Upper lobe of left lung (tissue), 6 donors: ENCODE data around the gene CAMSAP1. TPM values are rescaled to one million over a fixed set of nuclear protein-coding genes. Genes with fewer than 3 reads are reported as not detected.

Source experiments
- ATAC-seq, 2 donors: fragments of 200-7000 bp; cut with Tn5 transposase; one replicate each; pipeline ENCODE4 v1.9.1; 2022; ENCODE audit warnings: mild to moderate bottlenecking in 2 of 2, moderate library complexity in 2 of 2; ENCODE audit not compliant: low FRiP score in 2 of 2
- DNase-seq, 2 donors: peaks; one replicate each; pipeline ENCODE4 v3.0.0-alpha.2; 2019 to 2020
- H3K27ac ChIP-seq, 4 donors: fragments of 200-600 bp; sonication (generic); one replicate each; pipeline ENCODE4 v1.5.1; 2016 to 2019
- H3K27me3 ChIP-seq, 4 donors: fragments of 200-600 bp; sonication (generic); one replicate each; pipeline ENCODE4 v1.5.1; 2017 to 2019
- H3K36me3 ChIP-seq, 4 donors: fragments of 200-600 bp; sonication (generic); one replicate each; pipeline ENCODE4 v1.5.1; 2016 to 2019
- H3K4me1 ChIP-seq, 4 donors: fragments of 200-600 bp; sonication (generic); one replicate each; pipeline ENCODE4 v1.5.1; 2018 to 2019
- H3K4me3 ChIP-seq, 4 donors: fragments of 200-600 bp; sonication (generic); one replicate each; pipeline ENCODE4 v1.5.1; 2017 to 2019; ENCODE audit warnings: mild to moderate bottlenecking in 2 of 4, moderate library complexity in 1 of 4
- H3K9me3 ChIP-seq, 4 donors: fragments of 200-600 bp; sonication (generic); one replicate each; pipeline ENCODE4 v1.5.1; 2018 to 2019
- EP300 ChIP-seq, 4 donors: sonication (generic); formaldehyde crosslinking; IDR thresholded peaks; one replicate each; pipeline ENCODE4 v1.5.1; 2017; ENCODE audit warnings: antibody characterized with exemption in 4 of 4, control low read depth in 2 of 4
- POLR2A ChIP-seq, 4 donors: fragments of 450-650 bp; IDR thresholded peaks; one replicate each; pipeline ENCODE4 v1.5.1; 2016 to 2017; ENCODE audit warnings: antibody characterized with exemption in 4 of 4, mild to moderate bottlenecking in 2 of 4
- POLR2AphosphoS5 ChIP-seq, 2 donors: sonication (generic); formaldehyde crosslinking; IDR thresholded peaks; one replicate each; pipeline ENCODE4 v1.5.1; 2017; ENCODE audit warnings: antibody characterized with exemption in 2 of 2
- WGBS, 2 donors: methylation state at CpG; one replicate each; pipeline ENCODE4 v1.1.5; 2017 to 2018; 5-methylcytosine and 5-hydroxymethylcytosine counted together
- total RNA-seq, 6 donors: library from RNA; depleted of rRNA in 4 of 6; stranded (reverse); fragments of >200 nt in 4 of 6; gene quantifications; one replicate each; pipeline versions ENCODE4 v1.1.0 to v1.2.1, GENCODE V29; 2016 to 2021
- TF ChIP-seq, protein P1 (sequence below), 6 experiments: fragments of 450-650 bp in 4 of 6; fragments of 200-600 bp in 2 of 6; sonication (generic) in 2 of 6; IDR thresholded peaks; one replicate each; pipeline ENCODE4 v1.5.1; 2016 to 2019; ENCODE audit warnings: antibody characterized with exemption in 6 of 6
- donor health status: DM: no; HTN: no; CAD: no; lungs with moderate emphysema.
- donor health status: DM: no; HTN: yes; CAD: no; lungs with severe emphysema.

CAMSAP1 gene
- total RNA-seq, 6 donors from 2014 or later: 29.9 to 39.7 (median 34.1) TPM

DNA sequence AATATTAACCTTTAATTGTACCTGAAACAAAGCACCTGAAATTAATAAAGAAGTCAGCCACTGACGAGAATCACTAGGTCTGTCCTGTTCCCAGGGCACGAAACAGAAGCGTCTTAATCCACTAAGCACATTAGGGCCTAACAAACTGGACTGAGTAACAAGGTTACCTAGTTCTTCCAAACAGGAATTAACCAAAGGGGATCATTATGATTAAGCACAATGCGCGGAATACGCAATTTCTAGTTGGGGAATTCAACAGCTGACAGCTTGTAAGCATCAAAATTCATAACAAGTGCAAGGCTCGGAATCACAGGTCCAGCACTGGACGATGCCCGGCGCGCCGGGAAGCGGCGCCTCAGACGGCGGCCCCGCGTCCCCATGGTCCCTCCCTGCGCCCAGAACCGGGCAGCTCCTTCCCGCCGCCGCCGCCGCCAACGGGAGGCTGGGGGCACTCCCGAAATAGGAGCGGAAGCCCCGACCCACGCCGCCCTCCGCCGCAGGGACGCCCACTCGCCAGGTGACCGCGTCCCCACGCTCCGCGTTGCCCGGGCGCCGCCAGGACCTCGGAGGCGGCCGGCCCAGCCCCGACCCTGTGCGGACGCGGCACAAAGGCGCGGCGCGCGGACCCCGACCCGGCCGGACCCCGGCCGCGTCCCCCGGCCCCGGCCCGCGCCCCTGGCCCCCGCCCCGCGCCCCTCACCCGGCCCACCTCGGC lies 898 bp downstream of the CAMSAP1 start:
- no peaks in the 10 kb centered on the region for H3K27me3 ChIP-seq
- ATAC-seq (no peak), DNase-seq (peak in 1 of 2 donors; percentile 91)
- H3K4me1 ChIP-seq: peaks cover 35 to 62% (median 40%) of the 10 kb centered on the region in 4 donors
- H3K36me3 ChIP-seq: peaks cover 0 to 7% (median 3%) of the 10 kb centered on the region in 4 donors
- H3K4me3 ChIP-seq: peak overlapping the region; percentile 42 to 93 (median 82)
- peak overlapping the region; percentile 13 to 84 (median 61) for H3K27ac ChIP-seq
- TF ChIP-seq POLR2A (IDR thresholded peaks at IDR 0.05): no peak
- TF ChIP-seq EP300 (IDR thresholded peaks at IDR 0.05): no peak
- 2 to 3% methylated on average over 13 to 27 of the region's 70 CpGs for WGBS, 2 donors
- H3K9me3 ChIP-seq: no peaks in the 10 kb centered on the region

DNA sequence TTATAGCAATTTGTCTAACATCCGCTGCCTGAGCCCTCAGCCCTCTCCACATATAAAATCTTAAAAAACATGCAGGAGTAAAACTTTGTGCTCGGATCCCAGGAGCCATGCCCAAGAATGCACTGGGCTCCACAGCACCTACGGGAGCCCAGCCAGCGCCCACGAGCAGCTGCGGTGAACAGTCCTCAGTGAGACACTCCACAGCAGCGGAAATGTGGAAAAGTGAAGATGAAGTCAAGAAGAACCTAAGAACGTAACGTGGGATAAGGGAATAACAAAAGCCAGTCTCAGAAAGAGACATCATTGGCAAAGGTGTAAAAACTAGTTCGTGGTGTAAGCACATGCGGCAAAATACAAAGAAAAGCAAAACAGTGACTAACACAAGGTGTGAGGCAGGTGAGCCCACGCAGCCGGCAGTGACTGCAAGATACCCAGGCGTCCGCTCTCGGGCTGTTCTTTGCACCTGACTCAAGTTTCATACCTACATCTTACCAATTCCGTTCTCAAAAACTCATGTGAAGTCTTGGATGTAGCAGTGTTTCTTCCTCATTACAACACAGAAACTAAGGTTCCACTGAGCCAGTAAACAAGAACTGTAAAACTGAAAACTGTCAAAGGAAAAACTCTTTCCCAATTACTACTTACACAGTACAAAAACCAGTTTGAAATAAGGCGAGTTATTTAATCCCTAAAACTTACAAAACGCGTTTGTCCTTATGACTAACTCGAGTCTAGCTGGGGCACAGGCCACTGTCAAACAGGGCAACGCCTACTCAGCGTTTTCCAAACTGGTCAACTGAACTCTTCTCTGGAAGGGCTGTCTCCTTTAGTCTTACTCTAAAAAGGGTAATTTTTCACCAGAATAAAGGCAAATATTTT lies 1.7 kb downstream of the CAMSAP1 start:
- Histone ChIP-seq H3K9me3 (no peaks in the 10 kb centered on the region), H3K4me3 (peak overlapping the region in 3 of 4 donors; percentile 76 to 93 (median 87)), H3K4me1 (peaks cover 35 to 69% (median 40%) of the 10 kb centered on the region in 4 donors), H3K27ac (peak overlapping the region; percentile 13 to 84 (median 61)), H3K36me3 (no peaks in the 10 kb centered on the region), H3K27me3 (no peaks in the 10 kb centered on the region)
- TF ChIP-seq, protein P1, sequence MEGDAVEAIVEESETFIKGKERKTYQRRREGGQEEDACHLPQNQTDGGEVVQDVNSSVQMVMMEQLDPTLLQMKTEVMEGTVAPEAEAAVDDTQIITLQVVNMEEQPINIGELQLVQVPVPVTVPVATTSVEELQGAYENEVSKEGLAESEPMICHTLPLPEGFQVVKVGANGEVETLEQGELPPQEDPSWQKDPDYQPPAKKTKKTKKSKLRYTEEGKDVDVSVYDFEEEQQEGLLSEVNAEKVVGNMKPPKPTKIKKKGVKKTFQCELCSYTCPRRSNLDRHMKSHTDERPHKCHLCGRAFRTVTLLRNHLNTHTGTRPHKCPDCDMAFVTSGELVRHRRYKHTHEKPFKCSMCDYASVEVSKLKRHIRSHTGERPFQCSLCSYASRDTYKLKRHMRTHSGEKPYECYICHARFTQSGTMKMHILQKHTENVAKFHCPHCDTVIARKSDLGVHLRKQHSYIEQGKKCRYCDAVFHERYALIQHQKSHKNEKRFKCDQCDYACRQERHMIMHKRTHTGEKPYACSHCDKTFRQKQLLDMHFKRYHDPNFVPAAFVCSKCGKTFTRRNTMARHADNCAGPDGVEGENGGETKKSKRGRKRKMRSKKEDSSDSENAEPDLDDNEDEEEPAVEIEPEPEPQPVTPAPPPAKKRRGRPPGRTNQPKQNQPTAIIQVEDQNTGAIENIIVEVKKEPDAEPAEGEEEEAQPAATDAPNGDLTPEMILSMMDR (IDR thresholded peaks at IDR 0.05): no peak
- TF ChIP-seq POLR2A (IDR thresholded peaks at IDR 0.05): no peak
- TF ChIP-seq POLR2AphosphoS5 (IDR thresholded peaks at IDR 0.05): no peak
- TF ChIP-seq EP300 (IDR thresholded peaks at IDR 0.05): peak in 1 of 4 donors; percentile 72
- peak in 1 of 2 donors; percentile 7 for ATAC-seq
- WGBS, 2 donors: 53 to 59% methylated on average over 23 of the region's 23 CpGs
- DNase-seq: peak in 1 of 2 donors; percentile 62

DNA sequence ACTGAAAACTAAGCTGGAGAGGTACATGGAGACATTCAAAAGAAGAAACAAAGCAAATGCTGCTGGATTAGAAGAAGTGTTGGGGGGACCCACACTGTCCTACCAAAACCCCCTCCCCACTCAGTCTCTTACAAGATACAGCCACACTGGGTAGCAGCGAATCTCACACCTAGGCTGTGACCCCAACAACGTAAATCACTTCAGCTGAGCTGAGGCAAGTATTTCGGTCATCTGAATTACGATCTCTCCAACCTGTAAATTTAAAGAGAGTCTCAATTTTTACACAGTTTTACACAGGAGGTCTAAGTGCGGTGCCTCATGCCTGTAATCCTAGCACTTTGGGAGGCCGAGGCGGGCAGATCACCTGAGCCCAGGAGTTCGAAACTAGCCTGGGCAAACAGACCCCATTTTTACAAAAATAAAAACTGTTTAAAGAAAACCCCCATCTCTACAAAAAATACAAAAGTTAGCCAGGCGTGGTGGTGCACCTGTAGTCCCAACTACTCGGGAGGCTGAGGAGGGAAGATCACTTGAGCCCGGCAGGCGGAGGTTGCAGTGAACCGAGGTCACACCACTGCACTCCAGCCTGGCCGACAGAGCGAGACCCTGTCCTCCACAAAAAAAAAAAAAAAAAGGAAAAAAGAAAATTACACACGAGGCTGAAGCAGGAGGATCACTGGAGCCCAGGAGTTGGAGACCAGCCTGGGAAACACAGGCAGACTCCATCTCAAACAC lies 3.4 kb downstream of the CAMSAP1 start:
- no peaks in the 10 kb centered on the region for H3K36me3 ChIP-seq
- H3K27ac ChIP-seq: no peak overlapping the region

DNA sequence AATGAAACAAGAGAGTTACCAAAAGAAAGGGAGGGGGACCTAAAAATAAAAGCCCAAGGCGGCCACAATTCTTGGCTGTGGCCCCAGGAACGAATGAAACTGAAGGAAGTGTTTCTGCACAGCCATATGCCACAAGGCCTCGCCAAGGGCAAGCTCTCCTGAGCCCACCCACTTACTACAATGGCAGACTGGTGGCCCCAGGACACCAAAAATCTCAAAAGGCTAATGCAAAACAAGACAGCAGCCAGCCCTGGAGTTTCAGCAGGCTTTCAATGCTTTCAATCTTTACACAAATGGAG lies 4.0 kb downstream of the CAMSAP1 start:
- no peak for ATAC-seq
- no peak overlapping the region for H3K27ac ChIP-seq
- H3K36me3 ChIP-seq: no peaks in the 10 kb centered on the region
- TF ChIP-seq EP300 (IDR thresholded peaks at IDR 0.05) (no peak), POLR2AphosphoS5 (IDR thresholded peaks at IDR 0.05) (no peak), POLR2A (IDR thresholded peaks at IDR 0.05) (no peak)
- TF ChIP-seq, protein P1 (IDR thresholded peaks at IDR 0.05): no peak
- peaks cover 19 to 63% (median 23%) of the 10 kb centered on the region in 4 donors for H3K4me1 ChIP-seq
- no peak overlapping the region for H3K4me3 ChIP-seq
- H3K27me3 ChIP-seq: no peaks in the 10 kb centered on the region
- H3K9me3 ChIP-seq: no peaks in the 10 kb centered on the region
- no peak for DNase-seq
- WGBS, 2 donors: 43 to 62% methylated on average over 3 of the region's 3 CpGs

More for the DNA sequence above, 3.4 kb downstream of the CAMSAP1 start:
- H3K9me3 ChIP-seq: no peaks in the 10 kb centered on the region
- H3K4me1 ChIP-seq: peaks cover 25 to 67% (median 30%) of the 10 kb centered on the region in 4 donors
- WGBS, 2 donors: 93 to 96% methylated on average over 16 of the region's 16 CpGs
- TF ChIP-seq POLR2A (IDR thresholded peaks at IDR 0.05): no peak
- TF ChIP-seq EP300 (IDR thresholded peaks at IDR 0.05): no peak
- no peak for TF ChIP-seq POLR2AphosphoS5 (IDR thresholded peaks at IDR 0.05)
- TF ChIP-seq, protein P1 (IDR thresholded peaks at IDR 0.05): no peak
- DNase-seq: no peak
- no peak for ATAC-seq
- H3K4me3 ChIP-seq: no peak overlapping the region
- H3K27me3 ChIP-seq: no peaks in the 10 kb centered on the region
